Effector memory CD8-positive, alpha-beta T cell (primary cell): Measurements from ENCODE around the gene ANKRD30A.
"Not testable (repeated sequence)": the region's sequence is repeated elsewhere in the genome, so short reads cannot be mapped to it uniquely, and the experiment has no call there.

Source experiments
- ATAC-seq: fragments of 150-1000 bp; cut with Tn5 transposase; replicated peaks from 2 replicates; pipeline ENCODE4 v1.10.0; 2021; ENCODE audit warnings: mild to moderate bottlenecking, moderate library complexity
- DNase-seq, 3 experiments: peaks; one replicate each; pipeline ENCODE4 v3.0.0; 2021
- H3K27ac Mint-ChIP-seq, 2 donors: one replicate each; pipeline ENCODE4 v1.8.0; 2022; ENCODE audit warnings: mild to moderate bottlenecking in 2 of 2, mixed read lengths in 2 of 2, moderate library complexity in 2 of 2
- H3K27me3 Mint-ChIP-seq, 2 donors: one replicate each; pipeline ENCODE4 v1.8.0; 2022; ENCODE audit warnings: mixed read lengths in 2 of 2
- H3K36me3 Mint-ChIP-seq: one replicate; pipeline ENCODE4 v1.8.0; 2022; ENCODE audit warnings: mild to moderate bottlenecking, moderate library complexity, mixed read lengths; ENCODE audit not compliant: insufficient read depth
- H3K4me1 Mint-ChIP-seq, 2 donors: one replicate each; pipeline ENCODE4 v1.8.0; 2022; ENCODE audit warnings: low read depth in 2 of 2, mixed read lengths in 2 of 2
- H3K4me3 Mint-ChIP-seq, 2 donors: one replicate each; pipeline ENCODE4 v1.8.0; 2022; ENCODE audit warnings: mild to moderate bottlenecking in 2 of 2, mixed read lengths in 2 of 2, moderate library complexity in 2 of 2
- H3K9me3 Mint-ChIP-seq, 2 donors: one replicate each; pipeline ENCODE4 v1.8.0; 2022; ENCODE audit warnings: mixed read lengths in 2 of 2

Gene ANKRD30A

DNA sequence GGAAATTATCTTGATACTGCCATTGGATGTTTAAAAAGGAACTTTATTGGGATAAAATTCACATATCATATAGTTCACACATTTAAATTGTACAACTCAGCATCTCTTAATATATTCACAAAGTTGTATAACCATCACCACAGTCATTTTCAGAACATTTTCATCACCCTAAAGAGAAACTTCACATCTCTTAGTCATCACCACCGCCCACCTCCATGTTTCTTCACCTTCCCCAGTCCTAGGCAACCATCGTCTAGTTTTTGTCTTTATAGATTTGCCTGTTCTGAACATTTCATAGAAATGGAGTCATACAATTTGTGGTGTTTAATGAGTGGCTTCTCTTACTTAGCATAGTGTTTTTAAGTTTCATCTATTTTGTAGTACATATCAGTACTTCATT, 96.6 kb downstream of the ANKRD30A start:
- ATAC-seq (no peak), DNase-seq (no peak)
- Mint-ChIP-seq H3K4me3 (no peak overlapping the region), H3K27me3 (no peaks in the 10 kb centered on the region), H3K4me1 (no peaks in the 10 kb centered on the region), H3K36me3 (no peaks in the 10 kb centered on the region), H3K27ac (no peak overlapping the region), H3K9me3 (peaks cover 3 to 7% of the 10 kb centered on the region in 2 donors)

DNA sequence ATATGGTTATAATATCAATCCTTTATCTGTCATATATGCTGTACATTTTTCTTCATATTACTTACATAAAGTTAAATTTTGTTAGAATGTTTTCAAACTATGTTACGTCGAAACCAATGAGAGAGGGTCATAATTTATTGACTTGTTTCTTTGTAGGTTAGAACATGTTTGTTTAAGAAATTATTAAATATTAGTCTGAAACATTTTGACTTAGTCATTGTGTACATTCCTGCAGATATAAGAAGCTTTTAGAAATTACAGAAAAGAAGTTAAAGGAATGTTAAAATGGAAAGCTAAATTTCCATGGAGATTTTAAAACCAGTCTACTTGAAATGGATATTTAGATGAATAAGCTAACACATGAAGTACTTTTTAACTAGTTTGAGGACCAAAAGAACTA, 99.8 kb downstream of the ANKRD30A start:
- H3K9me3 Mint-ChIP-seq, result peaks cover 3 to 7% of the 10 kb centered on the region in 2 donors
- ATAC-seq, result no peak
- H3K4me1 Mint-ChIP-seq, result no peaks in the 10 kb centered on the region
- no peaks in the 10 kb centered on the region for H3K36me3 Mint-ChIP-seq
- H3K27me3 Mint-ChIP-seq, result no peaks in the 10 kb centered on the region
- no peak for DNase-seq
- no peak overlapping the region for H3K4me3 Mint-ChIP-seq
- no peak overlapping the region for H3K27ac Mint-ChIP-seq

DNA sequence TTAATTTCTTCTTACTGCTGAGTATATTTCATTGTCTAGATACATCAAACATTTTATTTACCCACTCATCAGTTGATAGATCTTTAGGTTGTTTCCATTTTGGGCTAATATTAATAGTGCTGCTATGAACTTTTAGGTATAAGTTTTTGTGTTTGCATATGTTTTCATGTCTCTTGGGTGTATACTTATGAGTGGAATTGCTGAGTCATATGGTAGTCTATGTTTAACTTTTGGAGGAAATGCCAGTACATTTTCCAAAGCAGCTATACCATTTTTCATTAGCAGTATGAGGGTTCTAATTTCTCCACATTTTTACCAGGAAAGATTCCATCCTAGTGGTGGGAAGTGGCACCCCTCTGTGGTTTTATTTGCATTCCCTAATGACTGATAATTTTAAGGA, 101.1 kb downstream of the ANKRD30A start:
- Mint-ChIP-seq H3K36me3 (no peaks in the 10 kb centered on the region), H3K4me1 (no peaks in the 10 kb centered on the region), H3K9me3 (peaks cover 3 to 7% of the 10 kb centered on the region in 2 donors), H3K4me3 (no peak overlapping the region), H3K27ac (no peak overlapping the region), H3K27me3 (no peaks in the 10 kb centered on the region)
- ATAC-seq, result no peak
- no peak for DNase-seq

DNA sequence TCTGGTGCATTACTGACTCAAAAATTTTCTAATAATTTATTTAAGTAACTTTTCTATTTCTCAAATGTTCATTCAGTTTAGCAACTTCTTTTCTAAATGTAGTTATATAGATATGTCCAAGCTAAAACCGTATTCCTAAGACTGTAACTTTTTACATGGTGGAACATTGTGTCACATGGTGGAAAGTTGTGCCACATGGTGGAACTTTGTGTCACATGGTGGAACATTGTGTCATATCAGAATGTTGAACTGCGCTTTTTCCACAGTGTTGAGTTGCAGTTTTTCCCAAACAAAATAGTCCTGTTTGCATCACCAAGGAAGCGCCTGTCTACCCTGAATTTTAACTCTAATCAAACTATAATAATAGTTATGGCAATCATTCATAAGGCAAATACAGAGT, 109.3 kb downstream of the ANKRD30A start:
- H3K27me3 Mint-ChIP-seq, result no peaks in the 10 kb centered on the region
- no peaks in the 10 kb centered on the region for H3K4me1 Mint-ChIP-seq
- ATAC-seq (no peak), DNase-seq (no peak)
- no peak overlapping the region for H3K27ac Mint-ChIP-seq
- H3K4me3 Mint-ChIP-seq, result no peak overlapping the region
- no peaks in the 10 kb centered on the region for H3K9me3 Mint-ChIP-seq
- no peaks in the 10 kb centered on the region for H3K36me3 Mint-ChIP-seq

DNA sequence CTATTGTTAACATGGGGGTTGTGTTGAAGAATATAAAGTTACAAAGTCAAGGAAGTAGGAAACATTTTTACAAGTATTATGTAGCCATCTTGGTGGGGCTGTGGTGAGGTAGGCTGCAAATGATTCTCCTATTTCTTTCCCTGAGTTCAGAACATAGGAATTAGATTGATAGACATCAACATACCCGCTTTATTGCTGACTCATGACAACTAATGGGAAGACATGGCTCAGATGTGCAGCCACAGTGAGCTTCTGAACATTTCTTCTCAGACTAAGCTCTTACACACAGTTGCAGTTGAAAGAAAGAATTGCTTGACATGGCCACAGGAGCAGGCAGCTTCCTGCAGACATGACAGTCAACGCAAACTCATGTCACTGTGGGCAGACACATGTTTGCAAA, 110.7 kb downstream of the ANKRD30A start:
- Mint-ChIP-seq H3K4me1 (no peaks in the 10 kb centered on the region), H3K27ac (no peak overlapping the region), H3K9me3 (peaks cover 2 to 7% of the 10 kb centered on the region in 2 donors), H3K36me3 (no peaks in the 10 kb centered on the region), H3K4me3 (no peak overlapping the region), H3K27me3 (no peaks in the 10 kb centered on the region)
- no peak for ATAC-seq
- no peak for DNase-seq

DNA sequence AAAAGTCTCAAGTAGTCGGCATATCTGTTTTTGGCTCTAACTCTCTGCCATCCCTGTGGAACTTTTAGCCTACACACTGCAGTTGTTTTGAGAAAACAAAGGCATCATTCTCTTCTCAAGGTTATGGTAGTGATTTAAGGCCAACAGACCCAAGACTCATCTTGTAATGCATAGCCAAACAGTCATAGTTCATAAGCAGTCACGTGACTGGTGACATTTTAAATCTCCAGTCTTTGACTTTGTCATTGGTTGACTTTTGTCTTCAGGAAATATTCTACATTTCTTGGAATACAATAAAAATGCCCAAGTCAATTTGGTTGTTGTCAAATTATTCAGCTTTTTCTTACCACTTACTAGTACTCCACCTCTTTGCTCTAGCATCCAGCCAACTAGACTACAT, 114.8 kb downstream of the ANKRD30A start:
- H3K4me3 Mint-ChIP-seq, result no peak overlapping the region
- no peaks in the 10 kb centered on the region for H3K27me3 Mint-ChIP-seq
- no peak overlapping the region for H3K27ac Mint-ChIP-seq
- H3K9me3 Mint-ChIP-seq, result peaks cover 5 to 16% of the 10 kb centered on the region in 2 donors
- no peaks in the 10 kb centered on the region for H3K4me1 Mint-ChIP-seq
- no peak for ATAC-seq
- no peak for DNase-seq
- H3K36me3 Mint-ChIP-seq, result no peaks in the 10 kb centered on the region

DNA sequence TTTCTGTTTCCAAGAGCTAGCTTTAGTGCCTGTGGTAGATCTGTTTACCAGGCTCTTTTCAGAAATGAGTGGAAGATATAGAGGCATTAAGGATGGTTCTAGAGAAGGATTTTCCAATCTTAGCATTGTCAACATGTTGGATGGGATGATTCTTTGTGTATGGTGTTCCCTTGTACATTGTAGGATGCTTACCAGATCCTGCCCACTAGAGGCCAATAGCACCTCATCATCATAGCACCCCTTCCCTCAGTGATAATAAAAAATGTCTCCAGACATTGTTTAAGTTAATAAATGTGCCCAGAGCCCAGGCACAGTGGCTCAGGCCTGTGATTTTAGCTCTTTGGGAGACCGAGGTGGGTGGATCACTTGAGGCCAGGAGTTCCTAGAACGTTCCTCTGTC, 121.2 kb downstream of the ANKRD30A start:
- Mint-ChIP-seq H3K4me3 (no peak overlapping the region), H3K27me3 (no peaks in the 10 kb centered on the region)

DNA sequence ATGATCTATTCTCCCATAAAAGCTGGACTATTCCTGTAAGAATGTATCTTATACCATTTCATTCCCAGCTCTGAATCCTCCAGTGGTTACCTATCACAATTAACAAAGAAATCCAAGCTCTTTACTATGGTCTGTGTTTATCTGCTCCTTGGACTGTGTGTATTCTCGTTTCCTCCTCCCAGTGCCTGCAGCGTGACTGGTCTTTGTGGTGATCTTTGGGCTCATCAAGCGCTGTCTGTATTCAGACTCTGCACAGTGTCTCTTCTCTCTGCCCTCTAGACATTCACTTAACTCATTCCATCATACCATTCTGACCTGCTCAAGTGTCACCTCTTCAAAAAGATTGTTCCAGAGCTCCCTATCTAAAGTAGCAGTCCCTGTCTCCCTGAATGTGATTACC, 130.4 kb downstream of the ANKRD30A start:
- H3K27me3 Mint-ChIP-seq, H3K4me3 Mint-ChIP-seq, H3K4me1 Mint-ChIP-seq, DNase-seq, H3K27ac Mint-ChIP-seq, H3K36me3 Mint-ChIP-seq, ATAC-seq: not testable (repeated sequence)
- peaks cover 8 to 21% of the 10 kb centered on the region in 2 donors for H3K9me3 Mint-ChIP-seq

More for the DNA sequence above, 121.2 kb downstream of the ANKRD30A start:
- ATAC-seq, result no peak
- DNase-seq, result no peak
- Mint-ChIP-seq H3K9me3 (peaks cover 10 to 18% of the 10 kb centered on the region in 2 donors), H3K36me3 (no peaks in the 10 kb centered on the region), H3K4me1 (no peaks in the 10 kb centered on the region), H3K27ac (no peak overlapping the region)

DNA sequence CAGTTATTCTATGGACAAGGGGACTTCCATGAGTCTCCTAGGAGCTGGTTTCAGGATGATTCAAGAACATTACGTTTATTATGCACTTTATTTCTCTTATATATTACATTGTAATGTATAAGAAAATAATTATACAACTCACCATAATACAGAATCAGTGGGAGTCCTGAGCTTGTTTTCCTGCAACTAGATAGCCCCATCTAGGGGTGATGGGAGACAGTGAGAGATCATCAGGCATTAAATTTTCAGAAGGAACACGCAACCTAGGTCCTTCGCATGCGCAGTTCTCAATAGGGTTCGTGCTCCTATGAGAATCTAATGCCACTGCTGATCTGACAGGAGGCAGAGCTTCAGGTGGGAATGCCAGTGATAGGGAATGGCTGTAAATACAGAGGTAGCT, 137.9 kb downstream of the ANKRD30A start:
- no peaks in the 10 kb centered on the region for H3K4me1 Mint-ChIP-seq
- ATAC-seq (no peak), DNase-seq (no peak)
- H3K9me3 Mint-ChIP-seq, result peaks cover 6 to 8% of the 10 kb centered on the region in 2 donors
- H3K36me3 Mint-ChIP-seq, result peaks cover 3% of the 10 kb centered on the region
- no peaks in the 10 kb centered on the region for H3K27me3 Mint-ChIP-seq
- H3K27ac Mint-ChIP-seq, result no peak overlapping the region
- no peak overlapping the region for H3K4me3 Mint-ChIP-seq

DNA sequence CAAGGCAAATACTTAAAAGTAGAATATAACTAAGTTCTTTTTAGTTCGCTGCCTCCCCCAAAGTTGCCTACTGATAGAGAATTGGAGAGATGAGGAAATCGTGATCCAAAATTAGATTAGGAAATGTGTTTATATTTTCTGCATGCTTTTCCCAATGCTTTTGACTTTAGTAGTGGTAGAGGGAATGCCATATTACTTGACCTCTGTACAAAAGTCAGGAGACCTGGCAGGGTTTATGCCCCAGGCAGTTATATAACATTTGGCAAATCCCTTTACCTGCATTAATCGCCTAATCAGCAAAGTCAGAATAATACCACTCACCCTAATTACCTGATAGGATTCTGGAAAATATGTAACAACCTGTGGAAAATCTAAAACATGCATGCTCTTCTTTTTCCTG, 142.9 kb downstream of the ANKRD30A start:
- Mint-ChIP-seq H3K4me3 (no peak overlapping the region), H3K27ac (no peak overlapping the region), H3K9me3 (peaks cover 0 to 10% of the 10 kb centered on the region in 2 donors), H3K4me1 (no peaks in the 10 kb centered on the region), H3K36me3 (peaks cover 3% of the 10 kb centered on the region), H3K27me3 (no peaks in the 10 kb centered on the region)
- DNase-seq, result no peak
- no peak for ATAC-seq

DNA sequence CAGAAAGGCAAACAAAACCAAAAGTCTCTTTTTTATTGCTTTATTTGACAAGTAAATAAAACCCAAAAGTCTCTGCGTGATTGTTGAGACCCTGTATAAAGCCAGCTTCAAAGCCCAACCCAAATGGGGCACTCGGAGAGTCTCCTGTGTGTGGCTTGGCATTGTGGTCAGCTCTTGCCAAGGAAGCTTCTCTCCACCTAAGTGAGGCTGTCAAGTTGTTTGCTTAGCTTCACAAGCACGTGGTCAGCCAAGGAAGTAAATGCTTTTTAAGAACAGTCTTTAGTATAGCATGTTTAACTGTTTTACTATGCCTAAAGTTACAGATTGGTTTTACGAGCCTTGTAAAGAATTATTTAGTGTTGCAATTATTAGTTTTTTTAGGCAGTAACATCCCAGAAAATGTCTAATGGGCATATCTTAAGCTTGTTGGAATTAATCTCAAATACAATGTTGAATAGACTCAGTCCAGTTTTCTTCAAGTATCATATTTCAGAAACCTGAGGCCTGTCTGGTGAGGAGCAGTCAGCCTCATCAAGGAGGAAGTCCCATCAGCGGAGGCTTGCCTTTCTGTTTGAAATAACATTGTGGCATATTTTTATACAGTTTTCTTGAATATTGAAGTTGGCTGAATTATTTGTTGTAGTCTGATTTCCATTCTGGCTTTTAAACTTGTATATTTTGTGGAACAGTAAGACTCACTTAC, 144.3 kb downstream of the ANKRD30A start:
- no peaks in the 10 kb centered on the region for H3K4me1 Mint-ChIP-seq
- H3K27me3 Mint-ChIP-seq, result no peaks in the 10 kb centered on the region
- no peak for ATAC-seq
- H3K36me3 Mint-ChIP-seq, result peaks cover 3% of the 10 kb centered on the region
- no peak overlapping the region for H3K27ac Mint-ChIP-seq
- peaks cover 0 to 6% of the 10 kb centered on the region in 2 donors for H3K9me3 Mint-ChIP-seq
- DNase-seq, result no peak
- H3K4me3 Mint-ChIP-seq, result no peak overlapping the region

DNA sequence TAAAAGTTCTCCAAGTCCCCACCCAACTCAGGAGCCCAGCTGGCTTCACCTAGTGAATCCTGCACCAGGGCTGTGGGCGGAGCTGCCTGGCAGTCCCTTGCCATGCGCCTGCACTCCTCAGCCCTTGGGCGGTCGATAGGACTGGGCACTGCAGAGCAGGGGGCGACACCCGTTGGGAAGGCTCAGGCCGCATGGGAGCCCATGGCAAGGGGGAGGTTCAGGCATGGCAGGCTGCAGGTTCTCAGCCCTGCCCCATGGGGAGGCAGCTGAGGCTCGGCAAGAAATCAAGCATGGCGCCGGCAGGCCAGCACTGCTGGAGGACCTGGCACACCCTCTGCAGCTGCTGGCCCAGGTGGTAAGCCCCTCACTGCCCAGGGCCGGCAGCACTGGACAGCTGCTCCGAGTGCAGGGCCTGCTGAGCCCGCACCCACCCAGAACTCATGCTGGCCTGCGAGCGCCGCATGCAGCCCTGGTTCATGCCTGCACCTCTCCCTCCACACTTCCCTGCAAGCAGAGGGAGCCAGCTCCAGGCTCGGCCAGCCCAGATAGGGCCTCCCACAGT, 149.9 kb downstream of the ANKRD30A start:
- Mint-ChIP-seq H3K27me3 (no peaks in the 10 kb centered on the region), H3K4me3 (no peak overlapping the region), H3K36me3 (no peaks in the 10 kb centered on the region)

DNA sequence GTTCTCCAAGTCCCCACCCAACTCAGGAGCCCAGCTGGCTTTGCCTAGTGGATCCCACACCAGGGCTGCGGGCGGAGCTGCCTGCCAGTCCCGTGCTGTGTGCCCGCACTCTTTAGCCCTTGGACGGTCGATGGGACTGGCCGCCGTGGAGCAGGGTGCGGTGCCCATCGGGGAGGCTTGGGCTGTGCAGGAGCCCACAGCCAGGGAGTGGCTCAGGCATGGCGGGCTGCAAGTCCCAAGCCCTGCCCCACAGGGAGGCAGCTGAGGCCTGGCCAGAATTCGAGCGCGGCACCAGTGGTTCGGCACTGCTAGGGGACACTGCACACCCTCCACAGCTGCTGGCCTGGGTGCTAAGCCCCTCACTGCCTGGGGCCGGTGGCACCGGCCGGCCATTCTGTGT, 159.7 kb downstream of the ANKRD30A start:
- DNase-seq, result no peak
- peaks cover 8 to 12% of the 10 kb centered on the region in 2 donors for H3K9me3 Mint-ChIP-seq
- H3K4me1 Mint-ChIP-seq, result no peaks in the 10 kb centered on the region
- no peaks in the 10 kb centered on the region for H3K36me3 Mint-ChIP-seq
- H3K27ac Mint-ChIP-seq, result no peak overlapping the region
- ATAC-seq, result no peak
- no peaks in the 10 kb centered on the region for H3K27me3 Mint-ChIP-seq
- H3K4me3 Mint-ChIP-seq, result no peak overlapping the region

More for the DNA sequence above, 149.9 kb downstream of the ANKRD30A start:
- DNase-seq (no peak), ATAC-seq (no peak)
- no peaks in the 10 kb centered on the region for H3K4me1 Mint-ChIP-seq
- peaks cover 9 to 19% of the 10 kb centered on the region in 2 donors for H3K9me3 Mint-ChIP-seq
- no peak overlapping the region for H3K27ac Mint-ChIP-seq

DNA sequence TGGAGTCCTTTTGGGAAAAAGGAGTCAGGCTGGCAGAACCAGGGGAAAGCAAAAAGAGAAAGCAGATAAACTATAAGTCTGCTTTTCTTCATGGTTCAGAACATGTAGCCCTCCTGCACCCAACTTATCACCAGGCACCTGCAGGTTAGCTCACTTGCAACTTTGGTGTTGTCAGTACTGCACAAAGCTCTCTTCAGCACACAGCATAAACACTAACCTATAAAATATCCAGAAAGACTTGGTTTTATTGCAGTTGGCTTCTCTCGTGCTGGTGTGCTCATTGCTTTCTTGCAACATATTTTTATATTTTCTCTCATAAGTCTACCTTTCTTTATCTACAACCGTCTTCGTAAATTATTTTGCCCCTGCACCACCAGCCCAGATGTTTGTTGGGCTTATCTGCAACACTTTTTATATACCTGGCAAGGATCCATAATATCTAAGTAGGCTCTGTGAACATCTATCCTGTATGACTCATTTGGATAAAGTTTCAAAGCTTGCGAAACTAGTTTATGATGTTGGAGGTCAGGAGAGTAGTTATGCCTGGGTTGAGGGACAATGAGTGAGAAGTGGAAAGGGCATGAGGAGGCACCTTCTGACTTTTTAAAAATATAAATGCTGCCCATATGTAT, 164.6 kb downstream of the ANKRD30A start:
- Mint-ChIP-seq H3K27me3 (no peaks in the 10 kb centered on the region), H3K4me1 (no peaks in the 10 kb centered on the region), H3K9me3 (peaks cover 14 to 16% of the 10 kb centered on the region in 2 donors), H3K27ac (no peak overlapping the region), H3K4me3 (no peak overlapping the region), H3K36me3 (no peaks in the 10 kb centered on the region)
- no peak for ATAC-seq
- DNase-seq, result no peak
